Karpas-422 (cell line): ENCODE measurements around the gene ARMC5. TPM values are rescaled to one million over a fixed set of nuclear protein-coding genes. Genes with fewer than 3 reads are reported as not detected.

Experiments
- DNase-seq: peaks from one replicate; pipeline ENCODE4 v3.0.0-alpha.2; 2015
- H2AFZ ChIP-seq: fragments of 200-600 bp; sonication (generic); 2 replicates; pipeline ENCODE4 v1.6.1; 2014; ENCODE audit warnings: antibody characterized with exemption, low read length, mixed read lengths
- H3K27ac ChIP-seq: fragments of 200-600 bp; sonication (generic); 2 replicates; pipeline ENCODE4 v1.5.1; 2014; ENCODE audit warnings: mild to moderate bottlenecking, low read length, moderate library complexity
- H3K27me3 ChIP-seq: fragments of 200-600 bp; sonication (generic); 2 replicates; pipeline ENCODE4 v1.6.1; 2014; ENCODE audit warnings: low read length, mixed read lengths
- H3K36me3 ChIP-seq: fragments of 200-600 bp; sonication (generic); 2 replicates; pipeline ENCODE4 v1.6.1; 2014; ENCODE audit warnings: low read length, mixed read lengths; ENCODE audit not compliant: insufficient read depth
- H3K4me1 ChIP-seq: fragments of 200-600 bp; sonication (generic); 2 replicates; pipeline ENCODE4 v1.6.1; 2014; ENCODE audit warnings: mild to moderate bottlenecking, low read length, mixed read lengths
- H3K4me2 ChIP-seq: fragments of 200-600 bp; sonication (generic); 2 replicates; pipeline ENCODE4 v1.6.1; 2014; ENCODE audit warnings: low read length, low read depth, mild to moderate bottlenecking; ENCODE audit not compliant: poor library complexity, severe bottlenecking
- H3K4me3 ChIP-seq: fragments of 200-600 bp; sonication (generic); 2 replicates; pipeline ENCODE4 v1.5.1; 2014; ENCODE audit warnings: mild to moderate bottlenecking, antibody characterized with exemption, low read length, mixed read lengths
- H3K79me2 ChIP-seq: fragments of 200-600 bp; sonication (generic); 2 replicates; pipeline ENCODE4 v1.6.1; 2014; ENCODE audit warnings: mild to moderate bottlenecking, low read length, mixed read lengths
- H3K9ac ChIP-seq: fragments of 200-600 bp; sonication (generic); 2 replicates; pipeline ENCODE4 v1.6.0; 2014; ENCODE audit warnings: low read length
- H3K9me2 ChIP-seq: fragments of 200-600 bp; sonication (generic), shearing (Covaris generic); replicated peaks from 2 replicates; pipeline ENCODE4 v1.6.0; 2014; ENCODE audit warnings: mild to moderate bottlenecking, low read length, moderate library complexity; ENCODE audit not compliant: insufficient read depth
- H3K9me3 ChIP-seq: fragments of 300-700, 200-600 bp; sonication (generic); 2 replicates; pipeline ENCODE4 v1.6.1; 2014; ENCODE audit warnings: low read length, mixed read lengths
- H4K20me1 ChIP-seq: fragments of 200-600 bp; sonication (generic); 2 replicates; pipeline ENCODE4 v1.6.1; 2014; ENCODE audit warnings: mild to moderate bottlenecking, antibody characterized with exemption, low read length, low read depth; ENCODE audit not compliant: insufficient read depth
- total RNA-seq: library from RNA; depleted of rRNA; stranded (reverse); fragments of >200 nt; shearing (Covaris generic); gene quantifications from 2 replicates; pipeline ENCODE4 v1.2.3, GENCODE V29; 2014; ENCODE audit warnings: low replicate concordance

ARMC5 gene
- total RNA-seq, 1 experiment from 2014 or later: 1.5 TPM

DNA sequence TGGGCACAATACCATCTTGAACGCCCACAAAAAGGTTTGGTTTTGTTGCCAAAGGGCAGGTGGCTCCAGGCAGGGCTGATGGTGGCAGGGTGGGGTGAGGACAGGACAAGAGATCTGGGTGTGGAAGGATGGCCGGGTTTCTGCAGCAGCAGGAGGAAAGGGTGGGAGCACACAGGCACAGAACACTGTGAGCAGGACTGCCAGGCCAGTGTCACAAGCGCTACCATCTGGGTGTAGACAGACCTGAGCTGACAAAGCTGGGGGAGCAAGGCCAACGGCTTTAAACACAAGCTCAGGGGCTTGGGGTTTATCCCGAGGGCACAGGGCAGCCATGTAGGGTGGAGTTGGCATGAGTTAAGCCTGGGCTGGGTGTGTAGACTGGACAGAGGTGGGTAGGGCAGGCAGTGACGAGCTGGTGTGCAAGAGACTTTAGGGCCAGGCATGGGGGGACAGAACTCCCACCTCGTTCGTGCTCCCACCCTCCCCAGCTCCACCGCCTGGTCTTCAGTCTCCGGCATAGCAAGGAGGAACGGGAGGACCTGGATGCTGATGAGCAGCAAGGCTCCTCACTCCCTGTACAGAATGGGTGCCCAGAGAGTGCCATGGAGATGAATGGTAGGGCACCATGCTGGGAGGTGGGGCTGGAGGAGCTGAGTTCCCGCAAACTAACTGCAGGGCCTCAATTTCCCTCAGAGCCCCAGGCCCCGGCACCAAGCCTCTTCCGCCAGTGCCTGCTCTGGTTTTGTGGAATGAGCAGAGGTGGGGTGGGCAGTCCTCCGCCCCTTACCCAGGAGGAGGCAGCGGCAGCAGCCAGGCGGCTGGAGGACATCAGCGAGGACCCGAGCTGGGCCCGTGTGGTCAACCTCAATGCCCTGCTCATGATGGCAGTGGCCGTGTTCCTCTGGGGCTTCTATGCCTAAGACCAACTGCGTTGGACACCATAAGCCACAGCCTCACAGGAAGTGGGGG, 30.6 kb downstream of the ARMC5 start:
- Histone ChIP-seq H3K9me3 (no peaks in the 10 kb centered on the region), H4K20me1 (no peaks in the 10 kb centered on the region), H3K79me2 (no peaks in the 10 kb centered on the region), H3K4me1 (no peaks in the 10 kb centered on the region), H3K4me2 (no peak overlapping the region), H3K4me3 (no peak overlapping the region), H3K9me2 (no peaks in the 10 kb centered on the region), H3K27ac (no peak overlapping the region), H2AFZ (no peak overlapping the region), H3K9ac (no peak overlapping the region), H3K36me3 (no peaks in the 10 kb centered on the region; the same call in 1 of the 2 replicates), H3K27me3 (no peaks in the 10 kb centered on the region)
- no peak for DNase-seq

DNA sequence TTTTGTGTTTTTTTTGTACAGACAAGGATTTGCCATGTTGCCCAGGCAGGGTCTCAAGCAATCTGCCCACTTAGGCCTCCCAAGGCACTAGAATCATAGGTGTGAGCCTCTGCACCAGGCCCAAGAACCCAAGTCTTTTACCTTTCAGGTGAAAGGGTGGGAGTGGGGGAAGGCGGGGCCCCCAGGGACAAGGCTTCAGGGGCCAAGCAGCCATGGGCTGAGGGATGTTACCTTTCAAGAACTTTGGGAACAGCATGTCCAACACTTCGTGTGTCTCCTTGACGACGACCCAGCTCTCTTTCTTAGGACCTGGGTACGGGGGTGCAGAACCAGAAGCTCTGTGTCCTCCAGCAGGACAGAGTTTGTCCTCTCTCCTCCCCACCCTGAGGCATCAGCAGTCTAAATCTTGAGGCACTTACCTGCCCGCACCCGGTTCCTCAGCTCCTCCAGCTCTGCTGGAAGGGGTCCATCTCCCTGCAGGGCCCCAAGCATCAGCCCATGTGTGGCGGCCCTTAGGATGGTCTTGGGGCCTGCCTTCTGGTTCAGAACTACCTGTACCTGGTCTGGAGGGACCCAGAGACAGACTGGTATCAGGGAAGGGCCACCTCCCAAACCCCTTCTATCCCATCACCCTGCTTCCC, 32.6 kb downstream of the ARMC5 start:
- Histone ChIP-seq H4K20me1 (no peaks in the 10 kb centered on the region), H3K9me3 (no peaks in the 10 kb centered on the region), H3K27ac (no peak overlapping the region), H3K4me1 (no peaks in the 10 kb centered on the region), H3K36me3 (no peaks in the 10 kb centered on the region; the same call in 1 of the 2 replicates), H3K79me2 (no peaks in the 10 kb centered on the region), H3K4me2 (no peak overlapping the region), H2AFZ (no peak overlapping the region), H3K9ac (no peak overlapping the region), H3K4me3 (no peak overlapping the region), H3K9me2 (no peaks in the 10 kb centered on the region), H3K27me3 (no peaks in the 10 kb centered on the region)
- no peak for DNase-seq

DNA sequence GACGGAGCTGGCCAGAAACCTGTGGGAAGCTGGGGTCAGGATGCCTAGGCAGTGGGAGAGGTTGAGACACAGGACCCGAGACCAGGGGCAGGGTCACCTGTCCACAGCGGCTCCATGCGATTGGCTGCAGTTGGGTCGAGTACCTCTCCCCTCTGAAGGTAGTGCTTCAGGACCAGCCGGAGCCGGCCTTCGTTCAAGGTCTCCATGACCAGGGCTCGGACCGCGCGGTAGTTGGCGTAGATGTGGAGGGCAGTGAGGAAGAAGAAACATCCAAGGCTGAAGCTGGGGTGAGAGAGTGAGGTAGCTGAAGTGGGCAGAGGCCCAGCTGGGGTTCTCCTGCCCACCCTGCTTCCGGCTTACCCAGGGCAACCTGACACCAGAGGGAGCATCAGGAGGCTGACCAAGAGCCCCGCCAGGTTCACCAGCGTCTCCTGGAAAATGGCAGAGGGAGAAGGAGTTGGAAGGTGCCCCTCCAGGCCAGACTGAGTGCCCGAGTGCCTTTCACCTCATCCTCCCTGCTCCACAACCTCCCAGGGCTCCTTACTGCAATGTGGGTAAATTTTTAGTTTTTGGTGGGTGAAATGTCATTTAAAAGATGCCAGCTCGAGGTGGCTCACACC, 34.3 kb downstream of the ARMC5 start:
- Histone ChIP-seq H3K4me2 (no peak overlapping the region), H3K9me3 (no peaks in the 10 kb centered on the region), H3K27me3 (no peaks in the 10 kb centered on the region), H2AFZ (no peak overlapping the region), H3K4me1 (no peaks in the 10 kb centered on the region), H3K36me3 (no peaks in the 10 kb centered on the region; the same call in 1 of the 2 replicates), H3K4me3 (no peak overlapping the region), H3K9ac (no peak overlapping the region), H3K27ac (no peak overlapping the region), H4K20me1 (no peaks in the 10 kb centered on the region), H3K9me2 (no peaks in the 10 kb centered on the region), H3K79me2 (no peaks in the 10 kb centered on the region)
- DNase-seq: no peak

DNA sequence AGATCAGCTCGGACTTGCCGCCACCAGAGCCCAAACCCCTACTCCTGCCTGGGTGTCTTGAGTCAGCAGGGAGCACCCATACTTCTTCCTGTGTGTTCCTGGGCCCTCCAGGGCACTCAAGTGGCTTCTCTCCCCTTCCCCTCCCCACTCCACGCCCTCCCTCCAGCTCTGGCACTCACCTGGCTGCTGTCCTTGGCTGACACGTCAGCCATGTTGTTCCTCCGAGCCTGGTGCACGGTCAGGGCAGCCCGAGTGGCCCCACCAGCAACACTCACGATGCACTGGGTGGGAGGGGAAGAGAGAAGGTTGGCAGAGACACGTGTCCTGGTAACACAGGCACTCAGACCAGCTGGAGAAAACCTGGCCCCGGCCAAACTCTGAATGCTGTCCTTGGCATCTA, 37.4 kb downstream of the ARMC5 start:
- H3K27me3 ChIP-seq: no peaks in the 10 kb centered on the region
- no peaks in the 10 kb centered on the region for H3K9me3 ChIP-seq
- no peaks in the 10 kb centered on the region for H3K79me2 ChIP-seq
- H3K4me2 ChIP-seq: no peak overlapping the region
- DNase-seq: no peak
- no peak overlapping the region for H3K9ac ChIP-seq
- H3K9me2 ChIP-seq: no peaks in the 10 kb centered on the region
- H2AFZ ChIP-seq: no peak overlapping the region
- no peaks in the 10 kb centered on the region for H4K20me1 ChIP-seq
- no peak overlapping the region for H3K27ac ChIP-seq
- no peak overlapping the region for H3K4me3 ChIP-seq
- no peaks in the 10 kb centered on the region for H3K4me1 ChIP-seq
- peaks cover 7% of the 10 kb centered on the region for H3K36me3 ChIP-seq

DNA sequence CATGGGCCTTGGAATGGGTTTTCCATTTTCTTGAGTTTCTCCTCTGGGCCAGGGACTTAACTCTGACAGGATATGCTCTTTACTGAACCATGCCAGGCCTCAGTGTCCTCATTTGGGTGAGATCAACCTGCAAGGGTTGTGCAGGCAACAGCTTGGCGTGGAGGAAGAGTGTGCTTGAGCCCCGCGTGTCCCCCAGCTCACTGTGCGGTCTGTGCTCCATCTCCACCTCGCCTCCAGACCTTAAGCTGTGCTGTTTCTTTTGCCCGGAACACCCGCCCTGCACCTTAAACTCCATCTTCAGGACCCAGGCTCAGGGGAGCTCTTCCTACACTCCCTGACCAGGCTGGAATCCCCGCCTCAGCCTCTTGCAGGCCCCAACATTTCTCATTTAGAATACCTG, 39.2 kb downstream of the ARMC5 start:
- Histone ChIP-seq H2AFZ (no peak overlapping the region), H3K27ac (no peak overlapping the region), H3K36me3 (peaks cover 7% of the 10 kb centered on the region; the same call in 1 of the 2 replicates), H3K9ac (no peak overlapping the region), H3K27me3 (no peaks in the 10 kb centered on the region), H3K4me2 (no peak overlapping the region), H3K9me3 (no peaks in the 10 kb centered on the region), H3K4me1 (no peaks in the 10 kb centered on the region), H3K9me2 (no peaks in the 10 kb centered on the region), H4K20me1 (no peaks in the 10 kb centered on the region), H3K79me2 (no peaks in the 10 kb centered on the region), H3K4me3 (no peak overlapping the region)
- DNase-seq: no peak

DNA sequence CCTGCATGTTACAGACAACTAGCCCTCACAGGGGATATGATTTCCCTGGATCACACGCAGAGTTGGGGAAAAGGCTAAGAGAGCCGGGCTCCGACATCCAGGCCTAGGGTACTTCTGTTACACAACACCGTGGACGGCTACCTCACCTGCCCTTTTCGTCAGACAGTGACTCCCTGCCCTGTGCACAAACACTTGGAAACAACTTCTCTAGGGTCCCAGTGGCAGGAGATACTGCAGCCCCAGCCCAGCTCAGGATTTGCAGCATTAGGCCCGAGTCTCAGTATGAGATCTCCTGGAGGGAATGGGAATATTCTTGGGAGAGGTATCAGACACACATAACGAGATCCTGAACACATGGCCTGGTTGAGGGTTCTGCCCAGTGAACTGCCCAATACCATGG, 40.6 kb downstream of the ARMC5 start:
- Histone ChIP-seq H3K27ac (no peak overlapping the region), H3K4me3 (no peak overlapping the region), H3K27me3 (no peaks in the 10 kb centered on the region), H4K20me1 (no peaks in the 10 kb centered on the region), H3K4me1 (no peaks in the 10 kb centered on the region), H3K4me2 (no peak overlapping the region), H2AFZ (no peak overlapping the region), H3K79me2 (no peaks in the 10 kb centered on the region), H3K9me2 (no peaks in the 10 kb centered on the region), H3K9me3 (no peaks in the 10 kb centered on the region), H3K9ac (no peak overlapping the region), H3K36me3 (peaks cover 7% of the 10 kb centered on the region; the same call in 1 of the 2 replicates)
- DNase-seq: no peak

DNA sequence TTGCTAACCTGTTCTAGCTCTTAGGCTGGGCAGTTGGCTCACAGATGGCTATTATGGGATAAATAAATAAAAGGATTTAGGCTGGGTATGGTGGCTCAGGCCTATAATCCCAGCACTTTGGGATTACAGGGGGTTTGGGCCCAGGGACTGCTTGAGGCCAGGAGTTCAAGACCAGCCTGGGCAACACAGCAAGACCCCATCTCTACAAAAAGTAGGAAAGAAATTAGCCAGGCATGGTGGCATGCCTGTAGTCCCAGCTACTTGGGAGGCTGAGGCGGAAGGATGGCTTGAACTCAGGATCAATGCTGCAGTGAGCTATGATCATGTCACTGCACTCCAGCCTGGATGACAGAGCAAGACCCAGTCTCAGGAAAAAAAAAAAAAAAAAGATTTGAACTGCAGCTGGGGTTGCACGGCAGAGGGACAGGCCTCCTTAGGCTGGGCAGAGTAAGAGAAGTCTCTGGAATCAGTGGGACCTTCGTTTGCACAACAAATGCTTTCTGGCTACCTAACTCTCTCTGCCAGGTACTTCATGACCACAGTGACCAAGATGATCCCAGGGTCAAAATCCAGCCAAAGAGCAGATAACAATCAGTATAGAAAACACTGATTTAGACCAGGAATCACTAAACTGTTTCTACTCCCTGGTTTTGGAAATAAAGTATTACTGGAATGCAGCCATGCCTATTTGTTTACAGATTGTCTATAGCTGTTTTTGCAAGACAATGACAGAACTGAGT, 42.1 kb downstream of the ARMC5 start:
- Histone ChIP-seq H3K9me2 (no peaks in the 10 kb centered on the region), H3K27me3 (no peaks in the 10 kb centered on the region), H3K27ac (no peak overlapping the region), H3K9me3 (no peaks in the 10 kb centered on the region), H3K79me2 (peaks cover 9% of the 10 kb centered on the region), H3K4me3 (no peak overlapping the region), H3K36me3 (peaks cover 7% of the 10 kb centered on the region; the same call in 1 of the 2 replicates), H3K4me2 (no peak overlapping the region), H3K4me1 (peaks cover 8% of the 10 kb centered on the region), H3K9ac (no peak overlapping the region), H4K20me1 (no peaks in the 10 kb centered on the region), H2AFZ (no peak overlapping the region)
- DNase-seq: no peak
